Glutamatergic neuron (in vitro differentiated cells): ENCODE measurements around the gene PLEKHS1. TPM values are rescaled to one million over a fixed set of nuclear protein-coding genes. Genes with fewer than 3 reads are reported as not detected.

Source experiments
- DNase-seq: peaks from one replicate; pipeline ENCODE4 v3.0.0; 2022
- H3K27ac Mint-ChIP-seq: one replicate; pipeline ENCODE4 v1.8.0; 2020; ENCODE audit warnings: mild to moderate bottlenecking, mixed read lengths, inconsistent platforms; ENCODE audit not compliant: unreplicated experiment
- H3K27me3 Mint-ChIP-seq: one replicate; pipeline ENCODE4 v1.8.0; 2020; ENCODE audit warnings: mild to moderate bottlenecking, moderate library complexity, mixed read lengths, inconsistent platforms; ENCODE audit not compliant: unreplicated experiment
- H3K36me3 Mint-ChIP-seq: one replicate; pipeline ENCODE4 v1.8.0; 2020; ENCODE audit warnings: mild to moderate bottlenecking, mixed read lengths, inconsistent platforms; ENCODE audit not compliant: unreplicated experiment
- H3K4me1 Mint-ChIP-seq: one replicate; pipeline ENCODE4 v1.8.0; 2020; ENCODE audit warnings: mild to moderate bottlenecking, low read depth, mixed read lengths, inconsistent platforms; ENCODE audit not compliant: unreplicated experiment
- H3K4me3 Mint-ChIP-seq: one replicate; pipeline ENCODE4 v1.8.0; 2020; ENCODE audit warnings: mild to moderate bottlenecking, mixed read lengths, inconsistent platforms; ENCODE audit not compliant: unreplicated experiment
- H3K9me3 Mint-ChIP-seq: one replicate; pipeline ENCODE4 v1.8.0; 2020; ENCODE audit warnings: mild to moderate bottlenecking, moderate library complexity, mixed read lengths, inconsistent platforms; ENCODE audit not compliant: unreplicated experiment
- long read RNA-seq: library from polyadenylated mRNA; unstranded; transcript quantifications from one replicate; pipeline ENCODE4 v2.0.0, GENCODE V29; 2020; ENCODE audit not compliant: unreplicated experiment
- total RNA-seq: library from RNA; stranded (reverse); fragmentation: NEBNext Ultra II Directional; extraction: Animal tissue kit (Norgen Biotek cat#: 25700); gene quantifications from one replicate; pipeline ENCODE4 v1.2.1, GENCODE V29; 2021; ENCODE audit not compliant: unreplicated experiment
- TF ChIP-seq, protein P1 (sequence below): fragments of 200-600 bp; sonication (generic); IDR thresholded peaks from one replicate; pipeline ENCODE4 v1.5.0; 2021; ENCODE audit not compliant: partially characterized antibody, unreplicated experiment

The PLEKHS1 gene
- total RNA-seq = not detected
- long read RNA-seq = 0 reads

GRCh38 chr10:113751181-113751732, at the start of gene PLEKHS1:
Gene PLEKHS1, plus strand, starts transcription at chr10:113751682. Its CDS starts 3,596 bp downstream, at chr10:113755278.
- H3K4me3 Mint-ChIP-seq = no peak within 1 kb of the TSS
- no peaks in the 10 kb centered on the region for H3K36me3 Mint-ChIP-seq

DNA sequence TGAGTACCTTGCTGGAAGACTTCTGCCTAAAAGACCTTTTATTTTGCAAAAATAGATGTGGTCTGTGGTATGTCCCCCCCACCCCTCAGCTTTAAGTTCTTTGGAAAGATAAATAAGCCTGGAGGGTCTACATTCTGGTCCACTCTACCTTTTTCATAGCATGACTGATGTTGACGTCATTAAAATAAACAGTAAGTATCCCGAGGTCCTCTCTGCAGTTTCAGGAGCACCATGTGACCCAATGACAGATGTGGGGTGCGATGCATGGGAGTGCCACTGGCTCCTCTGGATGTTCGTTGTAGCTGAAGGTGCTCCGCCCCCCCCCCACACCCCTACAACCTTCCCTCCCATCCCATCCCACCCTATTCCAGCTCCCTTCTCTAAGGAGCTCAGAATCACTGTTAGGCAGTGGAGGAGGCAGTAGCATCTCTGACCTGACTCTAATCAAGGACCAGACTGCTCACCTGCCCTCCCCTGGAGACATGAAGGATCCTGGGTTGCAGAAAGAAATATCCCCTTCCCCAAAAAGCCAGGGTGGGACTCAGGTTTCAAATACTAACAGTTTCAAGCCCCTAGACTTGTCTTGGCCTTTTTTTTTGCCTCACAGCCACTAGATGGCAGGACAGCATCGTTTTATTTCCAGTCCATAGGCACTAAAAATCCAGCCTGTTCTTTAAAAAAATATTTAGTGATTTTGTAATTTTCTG, 46.7 kb upstream of the PLEKHS1 start:
- Mint-ChIP-seq H3K27ac (no peak overlapping the region), H3K9me3 (no peaks in the 10 kb centered on the region), H3K4me1 (no peaks in the 10 kb centered on the region), H3K36me3 (no peaks in the 10 kb centered on the region), H3K27me3 (peaks cover 8% of the 10 kb centered on the region), H3K4me3 (no peak overlapping the region)
- TF ChIP-seq, protein P1, sequence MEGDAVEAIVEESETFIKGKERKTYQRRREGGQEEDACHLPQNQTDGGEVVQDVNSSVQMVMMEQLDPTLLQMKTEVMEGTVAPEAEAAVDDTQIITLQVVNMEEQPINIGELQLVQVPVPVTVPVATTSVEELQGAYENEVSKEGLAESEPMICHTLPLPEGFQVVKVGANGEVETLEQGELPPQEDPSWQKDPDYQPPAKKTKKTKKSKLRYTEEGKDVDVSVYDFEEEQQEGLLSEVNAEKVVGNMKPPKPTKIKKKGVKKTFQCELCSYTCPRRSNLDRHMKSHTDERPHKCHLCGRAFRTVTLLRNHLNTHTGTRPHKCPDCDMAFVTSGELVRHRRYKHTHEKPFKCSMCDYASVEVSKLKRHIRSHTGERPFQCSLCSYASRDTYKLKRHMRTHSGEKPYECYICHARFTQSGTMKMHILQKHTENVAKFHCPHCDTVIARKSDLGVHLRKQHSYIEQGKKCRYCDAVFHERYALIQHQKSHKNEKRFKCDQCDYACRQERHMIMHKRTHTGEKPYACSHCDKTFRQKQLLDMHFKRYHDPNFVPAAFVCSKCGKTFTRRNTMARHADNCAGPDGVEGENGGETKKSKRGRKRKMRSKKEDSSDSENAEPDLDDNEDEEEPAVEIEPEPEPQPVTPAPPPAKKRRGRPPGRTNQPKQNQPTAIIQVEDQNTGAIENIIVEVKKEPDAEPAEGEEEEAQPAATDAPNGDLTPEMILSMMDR = peak; percentile 66
- DNase-seq = peak; percentile 35

More at GRCh38 chr10:113751181-113751732, at the start of gene PLEKHS1:
- Mint-ChIP-seq H3K4me1 (no peaks in the 10 kb centered on the region), H3K9me3 (no peaks in the 10 kb centered on the region), H3K27me3 (peaks cover 6% of the 10 kb centered on the region), H3K27ac (no peak within 1 kb of the TSS)
- TF ChIP-seq, protein P1 = no peak
- no peak for DNase-seq

DNA sequence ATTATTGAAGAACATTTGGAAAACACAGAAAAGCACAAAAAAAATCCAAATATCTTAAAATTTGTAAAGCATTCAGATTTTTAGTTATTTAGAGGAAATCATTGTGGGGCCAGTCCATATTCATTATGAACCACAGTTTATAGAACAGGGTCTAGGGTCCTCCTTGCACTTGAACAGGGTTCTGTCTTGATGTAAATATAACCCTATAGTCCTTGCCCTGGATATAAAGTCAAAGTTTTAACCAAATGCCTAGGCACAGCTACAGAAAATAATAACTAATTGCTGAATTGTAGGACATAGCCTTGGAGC, 46.2 kb upstream of the PLEKHS1 start:
- Mint-ChIP-seq H3K4me1 (no peaks in the 10 kb centered on the region), H3K36me3 (no peaks in the 10 kb centered on the region), H3K27ac (no peak overlapping the region), H3K9me3 (no peaks in the 10 kb centered on the region), H3K4me3 (no peak overlapping the region), H3K27me3 (peaks cover 8% of the 10 kb centered on the region)
- DNase-seq = no peak
- TF ChIP-seq, protein P1 = no peak

DNA sequence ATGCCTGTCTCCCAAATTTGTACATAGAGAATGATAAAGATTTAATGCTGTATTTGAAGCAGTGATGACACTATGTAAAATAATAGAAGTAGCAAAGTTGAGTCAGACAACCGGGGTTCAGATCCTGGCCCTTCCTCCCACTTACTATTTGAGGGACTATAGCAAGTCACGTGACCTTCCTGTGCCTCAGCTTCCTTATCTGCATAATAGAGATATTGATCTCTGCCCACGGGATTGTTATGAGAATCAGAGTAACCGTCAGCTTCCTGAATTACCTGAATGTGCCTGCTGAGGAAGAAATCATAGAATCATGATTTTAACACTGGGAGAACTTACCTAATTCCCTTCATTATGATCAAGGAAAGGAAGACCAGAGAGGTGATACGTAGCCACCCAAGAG, 44.9 kb upstream of the PLEKHS1 start:
- DNase-seq = no peak
- peaks cover 10% of the 10 kb centered on the region for H3K27me3 Mint-ChIP-seq
- peaks cover 4% of the 10 kb centered on the region for H3K4me1 Mint-ChIP-seq
- TF ChIP-seq, protein P1 = no peak
- H3K9me3 Mint-ChIP-seq = no peaks in the 10 kb centered on the region
- H3K36me3 Mint-ChIP-seq = no peaks in the 10 kb centered on the region
- no peak overlapping the region for H3K27ac Mint-ChIP-seq
- H3K4me3 Mint-ChIP-seq = no peak overlapping the region

DNA sequence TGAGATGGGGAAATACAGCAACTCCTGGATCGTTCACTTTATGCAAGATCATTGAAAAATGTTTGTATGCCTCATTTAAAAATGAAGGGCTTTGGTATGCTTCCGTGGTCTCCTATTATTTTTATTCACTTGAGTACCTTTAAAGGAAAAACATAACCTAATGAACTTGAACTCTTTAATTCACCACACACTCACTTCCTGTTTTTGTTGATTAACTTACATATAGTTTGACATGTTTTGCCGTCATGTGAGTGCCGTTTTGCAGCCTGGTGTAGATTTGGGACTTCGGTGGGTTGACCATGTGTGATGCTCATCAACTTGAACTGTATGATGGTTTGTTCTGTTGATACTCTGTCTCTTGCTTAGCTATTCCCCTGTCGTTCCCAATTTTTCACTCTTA, 42.8 kb upstream of the PLEKHS1 start:
- H3K4me3 Mint-ChIP-seq = no peak overlapping the region
- H3K27me3 Mint-ChIP-seq = peaks cover 8% of the 10 kb centered on the region
- H3K27ac Mint-ChIP-seq = no peak overlapping the region
- no peak for DNase-seq
- peaks cover 4% of the 10 kb centered on the region for H3K4me1 Mint-ChIP-seq
- no peaks in the 10 kb centered on the region for H3K36me3 Mint-ChIP-seq
- H3K9me3 Mint-ChIP-seq = no peaks in the 10 kb centered on the region
- TF ChIP-seq, protein P1 = no peak
